ENCODE measurements around the gene PIK3R1. TPM values are rescaled to one million over a fixed set of nuclear protein-coding genes. Genes with fewer than 3 reads are reported as not detected.

PIK3R1 gene
- total RNA-seq, 4 donors from 2014 or later = 244 to 563 (median 329) TPM

DNA sequence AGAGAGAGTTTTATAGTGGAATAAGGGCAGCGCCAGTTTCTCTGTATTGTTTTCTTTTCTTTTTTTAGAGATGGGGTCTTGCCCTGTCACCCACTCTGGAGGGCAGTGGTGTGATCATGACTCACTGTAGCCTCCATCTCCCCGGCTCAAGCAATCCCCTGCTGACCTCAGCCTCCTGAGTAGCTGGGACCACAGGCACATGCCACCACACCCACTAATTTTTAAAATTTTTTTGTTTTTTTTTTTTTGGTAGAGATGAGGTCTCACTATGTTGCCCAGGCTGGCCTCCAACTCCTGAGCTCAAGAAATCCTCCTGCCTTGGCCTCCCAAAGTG, 119.0 kb downstream of the PIK3R1 start:
- 82% methylated on average over 2 of the region's 2 CpGs for WGBS

DNA sequence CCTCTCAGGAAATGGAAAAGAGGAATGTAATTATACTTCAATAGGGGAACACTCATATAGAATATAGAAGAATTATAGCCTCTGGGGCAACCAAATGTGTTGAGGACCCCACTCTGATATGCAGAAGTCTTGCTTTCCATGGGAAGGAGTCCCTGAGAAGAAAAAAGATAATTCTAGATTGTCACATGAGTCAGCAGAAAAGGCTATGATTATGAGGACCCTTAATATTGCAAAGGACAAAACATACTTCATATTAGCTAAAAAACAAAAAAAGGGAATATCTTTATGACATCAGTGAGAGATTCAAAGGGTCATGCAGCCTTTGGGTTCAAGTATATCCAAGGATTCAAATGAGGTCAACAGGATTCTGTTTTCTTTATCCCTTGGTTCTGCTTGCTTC, 119.5 kb downstream of the PIK3R1 start:
- H3K9me3 ChIP-seq = no peaks in the 10 kb centered on the region
- intact Hi-C loops (cut with DNase I) = no loop called here
- H3K27me3 ChIP-seq = no peaks in the 10 kb centered on the region
- H3K4me3 ChIP-seq = no peak overlapping the region
- DNase-seq (ENCODE audit: extremely low spot score) = no peak
- TF ChIP-seq EP300 (IDR thresholded peaks at IDR 0.05) = no peak
- TF ChIP-seq POLR2AphosphoS5 (IDR thresholded peaks at IDR 0.05) = no peak
- TF ChIP-seq POLR2A (IDR thresholded peaks at IDR 0.05; ENCODE audit: low read depth) = no peak
- TF ChIP-seq, protein P1, sequence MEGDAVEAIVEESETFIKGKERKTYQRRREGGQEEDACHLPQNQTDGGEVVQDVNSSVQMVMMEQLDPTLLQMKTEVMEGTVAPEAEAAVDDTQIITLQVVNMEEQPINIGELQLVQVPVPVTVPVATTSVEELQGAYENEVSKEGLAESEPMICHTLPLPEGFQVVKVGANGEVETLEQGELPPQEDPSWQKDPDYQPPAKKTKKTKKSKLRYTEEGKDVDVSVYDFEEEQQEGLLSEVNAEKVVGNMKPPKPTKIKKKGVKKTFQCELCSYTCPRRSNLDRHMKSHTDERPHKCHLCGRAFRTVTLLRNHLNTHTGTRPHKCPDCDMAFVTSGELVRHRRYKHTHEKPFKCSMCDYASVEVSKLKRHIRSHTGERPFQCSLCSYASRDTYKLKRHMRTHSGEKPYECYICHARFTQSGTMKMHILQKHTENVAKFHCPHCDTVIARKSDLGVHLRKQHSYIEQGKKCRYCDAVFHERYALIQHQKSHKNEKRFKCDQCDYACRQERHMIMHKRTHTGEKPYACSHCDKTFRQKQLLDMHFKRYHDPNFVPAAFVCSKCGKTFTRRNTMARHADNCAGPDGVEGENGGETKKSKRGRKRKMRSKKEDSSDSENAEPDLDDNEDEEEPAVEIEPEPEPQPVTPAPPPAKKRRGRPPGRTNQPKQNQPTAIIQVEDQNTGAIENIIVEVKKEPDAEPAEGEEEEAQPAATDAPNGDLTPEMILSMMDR (IDR thresholded peaks at IDR 0.05) = no peak
- H3K4me1 ChIP-seq = peaks cover 0 to 22% (median 5%) of the 10 kb centered on the region in 4 donors
- H3K36me3 ChIP-seq = no peaks in the 10 kb centered on the region
- H3K27ac ChIP-seq (replicated peaks in 1 of 4) = no peak overlapping the region

More for the DNA sequence above, 119.0 kb downstream of the PIK3R1 start:
- Histone ChIP-seq H3K9me3 (no peaks in the 10 kb centered on the region), H3K27me3 (no peaks in the 10 kb centered on the region), H3K4me3 (no peak overlapping the region), H3K27ac (replicated peaks in 1 of 4) (no peak overlapping the region), H3K36me3 (no peaks in the 10 kb centered on the region), H3K4me1 (peaks cover 0 to 22% (median 5%) of the 10 kb centered on the region in 4 donors)
- DNase-seq (ENCODE audit: extremely low spot score) = no peak
- TF ChIP-seq POLR2AphosphoS5 (IDR thresholded peaks at IDR 0.05) (no peak), POLR2A (IDR thresholded peaks at IDR 0.05; ENCODE audit: low read depth) (no peak), EP300 (IDR thresholded peaks at IDR 0.05) (no peak)
- TF ChIP-seq, protein P1 (IDR thresholded peaks at IDR 0.05) = no peak
- intact Hi-C loops (cut with DNase I) = no loop called here

DNA sequence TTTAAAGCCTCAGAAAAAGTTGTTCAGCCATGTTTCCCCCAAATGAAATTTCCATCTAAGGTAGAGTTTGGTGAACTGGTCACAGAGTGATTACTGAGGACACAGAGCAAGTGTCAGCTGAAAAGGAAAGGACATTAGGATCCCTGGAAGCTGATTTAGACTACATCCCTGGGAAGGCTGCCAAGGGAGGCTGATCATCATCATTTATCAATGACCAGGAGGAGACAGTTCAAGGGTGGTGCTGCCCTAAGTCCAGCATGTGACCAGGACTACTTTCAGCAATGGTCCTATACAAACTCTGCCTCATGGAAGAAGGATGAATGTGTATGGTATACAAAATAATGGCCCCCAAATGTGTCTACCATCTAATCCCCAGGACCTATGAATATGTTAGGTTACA, 120.6 kb downstream of the PIK3R1 start:
- Histone ChIP-seq H3K27ac (replicated peaks in 1 of 4) (no peak overlapping the region), H3K4me3 (no peak overlapping the region), H3K9me3 (no peaks in the 10 kb centered on the region), H3K4me1 (peaks cover 0 to 15% (median 0%) of the 10 kb centered on the region in 4 donors), H3K27me3 (no peaks in the 10 kb centered on the region), H3K36me3 (no peaks in the 10 kb centered on the region)
- intact Hi-C loops (cut with DNase I) = no loop called here
- DNase-seq (ENCODE audit: extremely low spot score) = no peak
- TF ChIP-seq EP300 (IDR thresholded peaks at IDR 0.05) = no peak
- no peak for TF ChIP-seq POLR2AphosphoS5 (IDR thresholded peaks at IDR 0.05)
- TF ChIP-seq, protein P1 (IDR thresholded peaks at IDR 0.05) = no peak
- TF ChIP-seq POLR2A (IDR thresholded peaks at IDR 0.05; ENCODE audit: low read depth) = no peak

DNA sequence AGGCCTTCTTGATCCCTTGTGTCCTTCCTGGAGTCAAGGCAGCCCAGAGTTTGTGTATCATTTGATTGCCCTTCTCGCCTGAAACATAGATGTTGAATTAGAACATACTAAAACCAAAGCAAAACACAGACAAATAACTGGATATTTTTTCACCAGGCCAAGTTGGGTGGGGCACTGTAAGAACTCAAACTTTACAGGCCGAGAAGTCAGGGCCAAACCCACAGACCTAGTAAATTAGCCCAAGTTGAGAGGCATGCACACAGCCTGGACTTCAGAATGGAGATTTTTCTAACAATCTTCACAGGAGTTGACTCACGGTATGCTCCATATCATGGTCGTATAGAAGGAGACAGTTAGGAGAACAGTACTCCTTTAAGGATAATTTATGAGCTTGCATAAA, 121.7 kb downstream of the PIK3R1 start:
- Histone ChIP-seq H3K9me3 (no peaks in the 10 kb centered on the region), H3K36me3 (no peaks in the 10 kb centered on the region), H3K4me1 (peaks cover 0 to 12% (median under 1%) of the 10 kb centered on the region in 4 donors), H3K27ac (replicated peaks in 1 of 4) (no peak overlapping the region), H3K27me3 (no peaks in the 10 kb centered on the region), H3K4me3 (no peak overlapping the region)
- no peak for DNase-seq (ENCODE audit: extremely low spot score)
- TF ChIP-seq, protein P1 (IDR thresholded peaks at IDR 0.05) = no peak
- TF ChIP-seq POLR2A (IDR thresholded peaks at IDR 0.05; ENCODE audit: low read depth) (no peak), EP300 (IDR thresholded peaks at IDR 0.05) (no peak), POLR2AphosphoS5 (IDR thresholded peaks at IDR 0.05) (no peak)
- intact Hi-C loops (cut with DNase I) = no loop called here
- 85% methylated on average over 4 of the region's 4 CpGs for WGBS

DNA sequence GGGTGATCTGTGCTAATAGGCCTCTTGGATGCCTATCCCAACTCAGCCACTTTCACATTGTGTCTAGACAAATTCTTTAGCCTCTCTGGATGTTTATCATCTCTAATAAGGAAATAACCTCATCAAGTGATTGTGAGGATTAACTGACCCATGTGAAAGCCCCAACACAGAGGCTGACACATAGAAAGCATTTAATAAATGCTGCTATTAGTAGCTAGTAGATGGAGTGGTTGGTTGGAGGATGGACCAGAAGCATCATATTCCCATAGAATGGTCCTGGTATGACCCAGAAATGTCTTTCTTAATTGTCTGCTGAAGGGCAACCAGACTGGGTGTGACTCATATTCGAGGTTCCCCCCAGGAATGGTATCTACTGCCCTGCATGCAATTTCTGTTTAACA, 124.4 kb downstream of the PIK3R1 start:
- peaks cover 9 to 30% (median 23%) of the 10 kb centered on the region in 4 donors for H3K4me1 ChIP-seq
- no peaks in the 10 kb centered on the region for H3K9me3 ChIP-seq
- DNase-seq (ENCODE audit: extremely low spot score) = no peak
- no peaks in the 10 kb centered on the region for H3K27me3 ChIP-seq
- no peak overlapping the region for H3K4me3 ChIP-seq
- no peaks in the 10 kb centered on the region for H3K36me3 ChIP-seq
- 83% methylated on average over 1 of the region's 1 CpG for WGBS
- TF ChIP-seq EP300 (IDR thresholded peaks at IDR 0.05) = no peak
- TF ChIP-seq, protein P1 (IDR thresholded peaks at IDR 0.05) = no peak
- TF ChIP-seq POLR2A (IDR thresholded peaks at IDR 0.05; ENCODE audit: low read depth) = no peak
- no peak for TF ChIP-seq POLR2AphosphoS5 (IDR thresholded peaks at IDR 0.05)
- H3K27ac ChIP-seq (replicated peaks in 1 of 4) = no peak overlapping the region
- intact Hi-C loops (cut with DNase I) = no loop called here
